Stimulated activated CD8-positive, alpha-beta memory T cell treated with anti-CD3 and anti-CD28 coated beads, Interleukin-15, amount 100 ng/mL, for 1 hour (primary cell): ENCODE results near the gene ACAA1.
A peak's percentile ranks its signal among the peaks of the same experiment; 100 is the strongest.
"Not testable (repeated sequence)": the region's sequence is repeated elsewhere in the genome, so short reads cannot be mapped to it uniquely, and the experiment has no call there.

Experiments
- DNase-seq: peaks from one replicate; pipeline ENCODE4 v3.0.0-alpha.2; 2020; ENCODE audit warnings: low read depth

ACAA1 gene

DNA sequence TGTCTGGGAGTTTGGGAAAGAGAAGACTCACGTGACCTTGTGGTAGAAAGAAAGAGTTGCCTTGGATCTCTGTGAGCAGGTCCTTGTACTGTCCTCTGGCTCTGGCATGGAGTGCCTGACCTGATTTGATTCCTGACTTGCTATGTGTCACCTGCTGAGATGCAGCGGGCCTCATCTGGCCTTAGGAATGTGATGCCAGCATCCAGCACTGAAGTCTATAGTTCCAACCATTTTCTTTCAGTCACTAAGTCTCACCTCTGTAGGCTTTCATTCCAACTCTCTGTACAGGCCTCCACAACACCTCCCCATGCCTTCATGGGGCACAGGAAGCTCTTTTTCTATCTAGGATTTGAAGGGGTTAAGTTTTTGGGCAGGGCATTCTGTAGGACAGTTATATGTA is 16.3 kb upstream of the ACAA1 start:
- no peak for DNase-seq

DNA sequence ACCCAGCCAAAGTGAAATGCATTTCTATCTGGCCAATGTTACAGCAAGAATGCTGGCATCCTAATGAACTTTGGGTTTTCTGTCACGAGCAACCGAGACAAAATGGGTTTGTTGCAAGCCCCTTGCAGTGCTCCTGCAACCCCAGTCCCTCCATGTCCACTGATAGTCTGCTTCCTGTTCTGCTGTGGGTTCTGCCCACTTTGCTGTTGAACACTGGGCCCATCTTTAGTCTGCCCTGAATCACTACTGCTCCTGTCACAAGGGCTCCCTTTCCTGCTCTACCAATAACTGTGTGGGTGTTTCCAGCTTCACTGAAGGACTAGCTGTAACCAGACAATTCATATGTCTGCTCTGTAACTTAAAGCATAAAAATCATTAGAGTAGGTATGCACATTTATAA is 15.7 kb upstream of the ACAA1 start:
- DNase-seq = no peak

DNA sequence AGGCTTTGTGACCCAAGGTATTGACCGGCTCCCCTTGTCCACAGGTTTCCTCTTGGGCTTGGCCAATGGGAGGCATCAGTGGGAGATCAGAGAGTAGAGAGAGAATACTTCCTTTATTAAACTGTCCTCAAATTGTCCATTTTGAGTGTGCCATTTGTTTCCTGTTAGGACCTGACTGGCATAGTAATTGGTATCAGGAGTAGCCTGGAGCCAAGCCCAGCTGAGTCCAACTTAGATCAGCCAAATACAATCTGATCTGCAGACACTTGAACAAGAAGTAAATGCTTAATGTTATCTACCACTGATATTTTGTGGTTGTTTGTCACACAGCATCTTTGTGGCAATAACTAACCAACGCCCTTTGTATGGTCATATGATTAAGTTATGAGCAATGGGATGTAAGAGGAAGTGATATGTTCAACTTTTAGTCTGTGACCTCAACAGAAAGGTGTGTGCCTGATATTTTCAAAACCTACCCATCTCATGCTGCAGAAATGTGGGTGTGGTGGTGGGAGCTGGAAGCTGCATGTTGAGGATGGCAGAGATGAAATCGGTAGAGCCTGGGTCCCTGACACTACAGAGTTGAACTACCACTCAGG is 14.8 kb upstream of the ACAA1 start:
- no peak for DNase-seq

DNA sequence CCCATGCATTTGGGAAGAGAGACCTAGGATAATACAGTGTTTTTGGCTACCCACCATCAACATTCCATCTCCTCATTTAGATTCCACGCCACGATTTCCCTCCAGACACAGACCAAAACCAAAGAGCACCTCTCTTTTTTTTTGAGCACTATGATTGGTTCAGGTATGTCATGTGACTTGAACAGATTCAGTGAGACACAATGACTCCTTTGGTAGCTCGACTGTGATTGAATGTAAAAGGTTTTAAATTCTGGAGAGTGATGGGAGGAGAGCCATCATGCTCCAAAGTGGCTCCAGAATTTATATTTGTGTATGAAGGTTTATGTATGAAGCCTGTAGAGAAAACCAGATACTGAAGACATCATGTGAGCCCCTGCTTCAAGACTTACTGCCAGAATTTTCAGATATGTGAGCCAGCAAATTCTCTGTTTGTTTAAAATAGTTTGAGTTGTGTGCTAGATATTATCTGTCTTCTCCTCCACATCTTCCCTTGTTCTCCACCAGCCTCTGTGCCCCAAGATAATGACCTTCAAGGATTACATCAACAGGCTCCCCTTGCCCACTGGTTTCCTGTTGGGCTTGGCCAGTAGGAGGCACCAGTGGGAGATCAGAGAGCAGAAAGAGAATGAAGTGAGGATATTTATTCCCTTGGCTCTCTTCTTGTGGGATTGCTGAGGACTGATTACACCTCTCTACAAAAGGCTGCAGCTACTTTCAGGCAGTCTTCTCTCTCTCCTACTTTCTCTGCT is 14.0 kb upstream of the ACAA1 start:
- DNase-seq = no peak

DNA sequence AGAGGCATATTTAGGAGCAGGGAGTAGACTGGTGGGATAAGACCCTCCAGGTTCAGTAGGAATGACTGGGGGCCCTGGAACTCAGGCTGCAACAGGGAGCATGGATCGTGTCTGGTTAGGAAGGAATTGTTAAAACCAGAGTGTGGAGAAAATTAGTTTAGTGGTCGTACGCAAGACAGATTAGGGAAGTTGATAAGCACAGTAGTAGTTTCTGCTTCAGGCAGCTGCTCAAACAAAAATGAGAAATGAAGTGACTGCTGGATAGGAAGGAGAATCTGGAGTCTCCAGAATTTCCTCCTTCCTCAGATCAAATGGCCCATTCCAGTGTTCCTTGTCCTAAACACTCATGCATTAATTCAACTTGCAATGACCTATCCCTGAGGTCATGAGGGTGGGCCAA is 12.8 kb upstream of the ACAA1 start:
- no peak for DNase-seq

DNA sequence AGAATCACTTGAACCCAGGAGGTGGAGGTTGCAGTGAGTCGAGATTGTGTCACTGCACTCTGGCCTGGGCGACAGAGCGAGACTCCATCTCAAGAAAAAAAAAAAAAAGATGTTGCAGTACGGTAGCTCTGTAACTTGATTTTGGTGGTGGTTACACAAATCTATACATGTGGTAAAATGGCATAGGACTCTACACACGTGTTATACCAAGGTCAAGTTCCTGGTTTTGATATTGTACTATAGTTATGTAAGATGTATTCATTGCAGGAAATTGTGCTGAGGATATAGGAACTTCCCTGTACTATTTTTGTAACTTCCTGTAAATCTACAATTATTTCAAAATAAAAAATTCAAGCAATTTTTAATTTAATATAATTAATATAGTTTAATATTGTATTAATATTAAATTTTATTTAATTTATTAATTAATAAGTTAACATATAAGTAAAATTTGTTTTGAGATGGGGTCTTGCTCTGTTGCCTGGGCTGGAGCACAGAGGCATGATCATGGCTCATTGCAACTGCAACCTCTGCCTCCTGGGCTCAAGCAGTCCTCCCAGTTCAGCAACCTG is 11.5 kb upstream of the ACAA1 start:
- no peak for DNase-seq

DNA sequence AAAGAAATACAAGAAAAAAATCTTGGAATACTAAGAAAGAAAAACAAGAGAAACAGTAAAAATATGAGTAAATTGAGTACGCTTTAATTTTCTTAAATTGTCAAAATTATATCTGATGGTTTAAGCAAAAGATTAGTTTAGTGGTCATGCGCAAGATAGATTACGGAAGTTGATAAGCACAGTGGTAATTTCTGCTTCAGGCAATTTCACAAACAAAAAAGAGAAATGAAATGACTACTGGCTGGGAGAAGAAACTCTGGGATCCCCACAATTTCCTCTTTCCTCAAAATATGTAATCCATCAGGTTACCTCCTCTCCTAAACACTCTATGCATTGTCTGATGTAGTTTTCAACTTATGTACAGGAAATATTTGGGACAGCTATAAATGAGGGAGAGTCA is 10.5 kb upstream of the ACAA1 start:
- no peak for DNase-seq

DNA sequence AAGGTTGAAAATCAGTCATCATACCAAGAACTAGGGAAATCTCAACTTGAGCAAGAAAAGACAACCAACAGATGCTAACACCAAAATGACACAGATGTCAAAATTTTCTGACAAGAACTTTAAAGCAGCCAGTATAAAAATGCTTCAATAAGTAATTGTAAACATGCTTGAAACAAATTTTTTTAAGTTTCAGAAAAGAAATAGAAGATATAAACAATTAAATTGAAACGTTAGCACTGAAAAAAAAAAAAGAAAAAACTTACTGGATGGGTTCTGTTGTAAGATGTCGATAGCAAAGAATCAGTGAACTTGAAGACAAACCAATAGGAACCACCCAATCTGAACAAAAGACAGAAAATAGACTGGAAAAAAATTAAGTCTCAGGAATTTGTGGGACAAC is 9.6 kb upstream of the ACAA1 start:
- no peak for DNase-seq

DNA sequence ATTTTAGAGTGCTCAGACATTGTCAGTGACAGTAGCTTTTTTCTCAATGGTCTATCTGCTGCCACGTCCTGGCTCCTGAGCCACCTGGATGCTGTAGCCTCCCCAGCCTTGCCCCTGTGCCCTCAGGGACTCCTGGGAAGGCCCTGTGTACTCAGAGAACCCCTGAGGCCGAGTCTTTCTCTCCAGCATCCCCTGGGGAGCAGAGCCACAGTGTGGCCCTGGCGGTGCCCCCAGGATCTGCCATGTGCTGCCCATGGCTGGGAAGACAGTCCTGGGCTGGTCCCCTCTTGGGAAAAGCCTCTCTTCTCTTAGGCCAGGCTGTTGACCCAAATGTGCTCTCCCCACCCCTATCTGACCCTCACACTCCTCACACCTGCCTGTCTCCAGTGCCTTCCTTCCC is 6.6 kb upstream of the ACAA1 start:
- no peak for DNase-seq

DNA sequence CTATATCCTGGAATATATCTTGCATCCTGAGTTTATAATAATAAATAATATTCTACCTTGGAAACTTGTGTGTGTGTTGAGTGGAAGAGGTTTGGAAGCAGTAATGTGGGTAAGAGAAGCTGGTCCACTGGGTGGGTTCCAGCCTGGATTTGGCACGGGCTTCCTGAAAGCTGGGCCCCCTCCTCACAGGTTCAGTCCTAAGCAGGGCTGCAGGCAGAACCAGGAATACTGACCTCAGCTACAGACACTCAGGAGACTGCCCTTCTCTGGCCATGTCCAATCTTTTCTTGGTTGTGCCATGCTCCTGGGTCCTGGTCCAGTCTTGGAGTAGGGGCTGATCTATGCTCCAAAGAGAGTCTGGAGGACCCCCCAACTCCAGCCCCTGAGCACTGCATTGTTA is 6.0 kb upstream of the ACAA1 start:
- DNase-seq = no peak

DNA sequence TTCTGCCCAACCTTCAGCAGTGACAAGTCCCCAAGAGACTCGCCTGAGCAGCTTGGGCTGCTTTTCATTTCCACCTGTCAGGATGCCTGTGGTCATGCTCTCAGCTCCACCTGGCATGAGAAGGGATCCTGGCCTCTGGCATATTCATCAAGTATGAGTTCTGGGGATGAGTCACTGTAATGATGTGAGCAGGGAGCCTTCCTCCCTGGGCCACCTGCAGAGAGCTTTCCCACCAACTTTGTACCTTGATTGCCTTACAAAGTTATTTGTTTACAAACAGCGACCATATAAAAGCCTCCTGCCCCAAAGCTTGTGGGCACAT is 5.0 kb upstream of the ACAA1 start:
- no peak for DNase-seq

DNA sequence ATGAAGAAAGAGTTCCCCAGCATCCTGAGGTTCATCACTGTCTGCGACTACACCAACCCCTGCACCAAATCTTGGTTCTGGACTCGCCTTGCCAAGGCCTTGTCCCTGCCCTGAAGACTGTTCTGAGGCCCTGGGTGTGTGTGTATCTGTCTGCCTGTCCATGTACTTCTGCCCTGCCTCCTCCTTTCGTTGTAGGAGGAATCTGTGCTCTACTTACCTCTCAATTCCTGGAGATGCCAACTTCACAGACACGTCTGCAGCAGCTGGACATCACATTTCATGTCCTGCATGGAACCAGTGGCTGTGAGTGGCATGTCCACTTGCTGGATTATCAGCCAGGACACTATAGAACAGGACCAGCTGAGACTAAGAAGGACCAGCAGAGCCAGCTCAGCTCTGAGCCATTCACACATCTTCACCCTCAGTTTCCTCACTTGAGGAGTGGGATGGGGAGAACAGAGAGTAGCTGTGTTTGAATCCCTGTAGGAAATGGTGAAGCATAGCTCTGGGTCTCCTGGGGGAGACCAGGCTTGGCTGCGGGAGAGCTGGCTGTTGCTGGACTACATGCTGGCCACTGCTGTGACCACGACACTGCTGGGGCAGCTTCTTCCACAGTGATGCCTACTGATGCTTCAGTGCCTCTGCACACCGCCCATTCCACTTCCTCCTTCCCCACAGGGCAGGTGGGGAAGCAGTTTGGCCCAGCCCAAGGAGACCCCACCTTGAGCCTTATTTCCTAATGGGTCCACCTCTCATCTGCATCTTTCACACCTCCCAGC is 4.4 kb upstream of the ACAA1 start:
- no peak for DNase-seq

DNA sequence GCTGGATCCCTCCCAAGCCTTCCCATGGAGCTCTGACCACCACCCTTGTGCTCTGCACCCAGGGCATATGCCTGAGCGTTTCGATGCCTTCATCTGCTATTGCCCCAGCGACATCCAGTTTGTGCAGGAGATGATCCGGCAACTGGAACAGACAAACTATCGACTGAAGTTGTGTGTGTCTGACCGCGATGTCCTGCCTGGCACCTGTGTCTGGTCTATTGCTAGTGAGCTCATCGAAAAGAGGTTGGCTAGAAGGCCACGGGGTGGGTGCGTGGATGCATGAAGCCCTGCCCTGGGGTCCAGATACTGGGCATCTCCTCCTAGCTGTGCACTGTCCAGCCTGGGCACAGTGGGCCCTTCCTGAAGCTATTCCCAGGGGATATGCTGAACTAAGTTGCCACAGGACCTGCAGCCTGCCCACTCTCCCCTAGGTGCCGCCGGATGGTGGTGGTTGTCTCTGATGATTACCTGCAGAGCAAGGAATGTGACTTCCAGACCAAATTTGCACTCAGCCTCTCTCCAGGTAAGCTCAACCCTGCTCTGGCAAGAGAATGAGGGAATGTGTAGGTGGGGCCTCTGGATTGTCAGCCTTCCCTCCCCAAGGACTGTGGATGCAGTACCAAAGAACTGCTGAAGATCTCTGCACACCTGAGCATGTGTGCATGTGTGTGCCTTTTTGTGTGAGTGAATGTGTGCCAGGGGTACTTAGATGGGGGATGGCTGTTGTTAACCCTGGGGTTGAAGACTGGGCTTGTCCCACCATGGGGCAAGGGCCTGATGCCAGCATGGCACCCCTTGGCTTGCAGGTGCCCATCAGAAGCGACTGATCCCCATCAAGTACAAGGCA is 3.6 kb upstream of the ACAA1 start:
- DNase-seq = no peak

DNA sequence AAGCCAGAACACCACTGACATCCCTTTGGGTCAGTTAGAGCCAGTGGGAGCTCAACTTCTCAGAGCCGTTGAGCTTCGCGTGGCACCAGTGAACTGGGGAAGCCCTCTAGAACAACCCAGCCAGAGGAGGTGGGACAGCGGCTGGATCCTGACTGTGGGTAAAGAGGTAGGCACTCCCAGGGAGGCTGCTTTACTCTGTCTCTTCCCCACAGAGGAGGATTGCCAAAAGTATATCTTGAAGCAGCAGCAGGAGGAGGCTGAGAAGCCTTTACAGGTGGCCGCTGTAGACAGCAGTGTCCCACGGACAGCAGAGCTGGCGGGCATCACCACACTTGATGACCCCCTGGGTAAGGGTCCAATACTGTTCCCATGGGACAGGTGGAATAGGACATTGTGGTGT is 2.7 kb upstream of the ACAA1 start:
- DNase-seq = no peak

DNA sequence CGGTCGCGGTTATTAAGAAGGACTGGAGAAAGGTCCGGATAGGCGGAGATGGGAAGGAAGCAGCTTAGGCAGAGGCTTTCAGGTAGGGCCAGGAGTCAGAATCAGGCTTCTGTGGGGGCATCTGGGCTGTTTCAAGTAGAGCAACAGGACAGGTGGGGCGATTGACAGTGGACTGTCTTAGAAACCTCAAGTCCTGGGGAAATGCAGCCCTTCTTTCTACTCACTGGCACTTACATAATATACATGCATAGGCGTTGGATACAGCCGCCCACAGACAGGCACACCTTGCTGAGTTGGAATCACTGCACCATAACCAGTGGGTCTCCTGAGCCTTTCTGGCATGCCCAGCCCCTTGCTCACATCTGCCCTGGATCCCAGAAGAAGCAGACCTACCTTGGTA is 2.3 kb upstream of the ACAA1 start:
- no peak for DNase-seq

DNA sequence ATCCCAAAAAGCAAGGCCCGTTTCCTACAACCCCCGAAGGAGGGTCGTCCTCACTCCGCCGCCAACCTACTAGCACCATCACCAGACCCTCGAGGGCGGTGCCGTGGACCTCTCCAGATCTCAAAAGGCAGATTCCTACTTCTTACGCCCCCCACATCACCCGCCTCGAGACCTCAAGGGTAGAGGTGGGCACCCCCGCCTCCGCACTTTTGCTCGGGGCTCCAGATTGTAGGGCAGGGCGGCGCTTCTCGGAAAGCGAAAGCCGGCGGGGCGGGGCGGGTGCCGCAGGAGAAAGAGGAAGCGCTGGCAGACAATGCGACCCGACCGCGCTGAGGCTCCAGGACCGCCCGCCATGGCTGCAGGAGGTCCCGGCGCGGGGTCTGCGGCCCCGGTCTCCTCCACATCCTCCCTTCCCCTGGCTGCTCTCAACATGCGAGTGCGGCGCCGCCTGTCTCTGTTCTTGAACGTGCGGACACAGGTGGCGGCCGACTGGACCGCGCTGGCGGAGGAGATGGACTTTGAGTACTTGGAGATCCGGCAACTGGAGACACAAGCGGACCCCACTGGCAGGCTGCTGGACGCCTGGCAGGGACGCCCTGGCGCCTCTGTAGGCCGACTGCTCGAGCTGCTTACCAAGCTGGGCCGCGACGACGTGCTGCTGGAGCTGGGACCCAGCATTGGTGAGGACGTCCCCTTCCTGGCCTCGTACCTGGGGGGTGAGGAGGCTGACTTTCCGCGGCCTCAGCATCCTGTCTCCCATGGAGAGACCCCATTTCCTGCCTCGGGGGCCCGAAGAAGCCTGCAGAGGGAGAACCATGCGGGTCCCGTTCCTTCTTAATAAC is 1.6 kb upstream of the ACAA1 start, which contains the start of gene MYD88:
MYD88 (plus strand) TSS at position 313 of the 842 bp plus-strand sequence; CDS start at position 353, 40 bp downstream.
- DNase-seq = peak; percentile 73

DNA sequence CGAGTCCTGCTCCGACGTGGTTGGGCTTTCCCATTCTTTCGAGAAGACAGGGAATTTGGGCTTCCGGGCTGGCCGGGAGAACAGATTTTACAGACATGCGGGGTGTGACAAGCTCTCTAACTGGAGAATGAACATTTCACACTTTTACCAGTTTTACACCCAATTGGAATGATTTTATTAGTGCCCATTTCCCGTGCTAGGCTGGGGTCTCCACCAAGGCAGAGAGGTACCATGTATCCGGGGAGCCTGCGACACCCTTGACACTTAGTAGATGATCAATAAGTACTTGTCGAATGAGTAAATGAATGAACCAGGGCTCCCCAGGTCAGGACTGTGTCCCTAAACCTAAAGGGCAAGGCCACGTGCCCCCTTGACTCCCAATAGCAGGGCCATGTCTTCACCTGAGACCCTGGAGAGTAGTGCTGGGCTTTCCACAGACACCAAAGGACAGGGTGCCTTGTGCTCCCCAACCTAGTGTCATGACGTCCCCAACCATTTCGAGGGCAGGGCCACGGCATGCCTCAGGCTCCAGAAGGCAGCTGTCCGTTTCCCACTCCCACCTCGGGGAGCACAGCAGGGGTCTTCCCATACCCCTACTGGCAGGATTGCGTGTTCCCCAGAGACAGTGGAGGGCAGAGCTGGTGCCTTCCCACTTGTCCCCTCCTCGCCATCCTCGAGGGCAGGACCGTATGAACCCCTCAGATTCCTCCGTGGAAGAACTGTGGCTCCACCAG is 855 bp upstream of the ACAA1 start:
- DNase-seq = no peak

DNA sequence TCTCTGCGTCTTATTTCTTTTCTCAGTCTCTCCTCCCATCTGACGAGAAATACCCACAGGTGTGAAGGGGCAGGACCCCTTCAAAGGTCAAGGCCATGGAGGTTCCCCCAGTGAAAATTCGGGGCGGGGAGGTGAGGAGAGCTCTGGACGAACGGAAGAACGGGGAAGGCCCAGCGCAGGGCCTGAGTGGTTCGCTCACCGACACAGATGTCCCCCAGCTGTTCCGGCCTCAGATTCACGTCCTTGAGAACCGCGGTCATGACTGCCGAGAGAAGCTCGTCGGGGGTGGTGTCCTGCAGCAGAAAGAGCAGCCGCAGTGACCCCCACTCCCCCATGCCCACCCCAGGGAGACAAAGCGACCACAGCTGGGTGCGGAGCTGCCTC is 542 bp downstream of the ACAA1 start:
- DNase-seq = no peak

DNA sequence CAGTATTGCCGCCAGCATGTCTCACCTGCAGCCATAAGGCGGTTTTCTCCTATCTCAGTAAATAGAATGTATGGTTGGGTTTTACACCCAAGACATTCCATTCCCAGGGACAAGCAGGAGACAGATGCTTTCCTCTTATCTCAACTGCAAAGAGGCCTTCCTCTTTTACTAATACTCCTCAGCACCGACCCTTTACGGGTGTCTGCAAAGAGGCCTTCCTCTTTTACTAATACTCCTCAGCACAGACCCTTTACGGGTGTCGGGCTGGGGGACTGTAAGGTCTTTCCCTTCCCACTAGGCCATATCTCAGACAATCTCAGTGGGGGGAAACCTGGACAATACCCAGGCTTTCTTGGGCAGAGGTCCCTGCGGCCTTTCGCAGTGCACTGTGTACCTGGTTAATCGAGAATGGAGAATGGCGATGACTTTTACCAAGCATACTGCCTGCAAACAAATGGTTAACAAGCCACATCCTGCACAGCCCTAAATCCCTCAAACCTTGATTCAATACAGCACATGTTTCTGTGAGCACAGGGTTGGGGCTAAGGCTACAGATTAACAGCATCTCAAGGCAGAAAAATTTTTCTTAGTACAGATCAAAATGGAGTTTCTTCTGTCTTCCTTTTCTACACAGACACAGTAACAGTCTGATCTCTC is 1.2 kb downstream of the ACAA1 start:
- not testable (repeated sequence) for DNase-seq
